ENCODE results near the gene IDH1. TPM values are rescaled to one million over a fixed set of nuclear protein-coding genes. Genes with fewer than 3 reads are reported as not detected.

Gene IDH1
- total and polyA plus RNA-seq, 2 of the 13 experiments (the other 11 are each of a cell fraction or from before 2014, with no cell fraction given), result 312 to 1,077 TPM

- TF ChIP-seq PATZ1 (CRISPR knock-in tag; IDR thresholded peaks at IDR 0.05), result no peak
- TF ChIP-seq, protein P1, sequence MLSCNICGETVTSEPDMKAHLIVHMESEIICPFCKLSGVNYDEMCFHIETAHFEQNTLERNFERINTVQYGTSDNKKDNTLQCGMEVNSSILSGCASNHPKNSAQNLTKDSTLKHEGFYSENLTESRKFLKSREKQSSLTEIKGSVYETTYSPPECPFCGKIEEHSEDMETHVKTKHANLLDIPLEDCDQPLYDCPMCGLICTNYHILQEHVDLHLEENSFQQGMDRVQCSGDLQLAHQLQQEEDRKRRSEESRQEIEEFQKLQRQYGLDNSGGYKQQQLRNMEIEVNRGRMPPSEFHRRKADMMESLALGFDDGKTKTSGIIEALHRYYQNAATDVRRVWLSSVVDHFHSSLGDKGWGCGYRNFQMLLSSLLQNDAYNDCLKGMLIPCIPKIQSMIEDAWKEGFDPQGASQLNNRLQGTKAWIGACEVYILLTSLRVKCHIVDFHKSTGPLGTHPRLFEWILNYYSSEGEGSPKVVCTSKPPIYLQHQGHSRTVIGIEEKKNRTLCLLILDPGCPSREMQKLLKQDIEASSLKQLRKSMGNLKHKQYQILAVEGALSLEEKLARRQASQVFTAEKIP (CRISPR knock-in tag; IDR thresholded peaks at IDR 0.05; ENCODE audit: borderline replicate concordance), result no peak
- TF ChIP-seq GABPA (IDR thresholded peaks at IDR 0.05; ENCODE audit: low read depth, low read length), result no peak
- TF ChIP-seq GABPA (CRISPR knock-in tag; IDR thresholded peaks at IDR 0.05; ENCODE audit: low read depth), result no peak
- no peak for TF ChIP-seq FIP1L1 (IDR thresholded peaks at IDR 0.05; ENCODE audit: borderline replicate concordance, insufficient read depth, low read depth, low read length)
These were observed 59.3 kb downstream of the IDH1 start (continued) for GRCh38 chr2:208195531-208195930.

- Histone ChIP-seq H3K79me2 (ENCODE audit: insufficient read depth, low read length) (no peaks in the 10 kb centered on the region), H4K20me1 (ENCODE audit: insufficient read depth, low read length) (no peaks in the 10 kb centered on the region), H3K27ac (ENCODE audit: extremely low read length, insufficient read depth, low read length) (no peak overlapping the region), H3K4me3 (replicated peaks in 1 of 3; ENCODE audit: insufficient read depth in 1 of 3, low read depth in 2 of 3, low read length in 3 of 3) (no peak overlapping the region), H3K27me3 (ENCODE audit: control insufficient read depth in 1 of 2, insufficient read depth in 2 of 2, low read length in 2 of 2) (0 out of 5 replicates have a peak, but pooled peaks cover 0 to 5% of the 10 kb centered on the region in 2 experiments), H3K36me3 (replicated peaks in 1 of 2; ENCODE audit: control insufficient read depth in 1 of 2, insufficient read depth in 2 of 2, low read length in 2 of 2) (no peaks in the 10 kb centered on the region), H3K9ac (ENCODE audit: insufficient read depth, low read depth, low read length) (no peak overlapping the region), H3K9me3 (ENCODE audit: low read length) (no peaks in the 10 kb centered on the region), H3K4me2 (ENCODE audit: low read depth, low read length) (no peak overlapping the region), H2AFZ (ENCODE audit: low read length) (no peak overlapping the region), H3K4me1 (ENCODE audit: insufficient read depth, low read length) (no peaks in the 10 kb centered on the region)
- 46% methylated on average over 8 of the region's 8 CpGs for WGBS (ENCODE audit: low lambda C conversion rate)
- ChIA-PET CTCF (ENCODE audit: low intra/inter-chr PET ratio, low total read pairs) (no interaction called here), POLR2A (no interaction called here)
- DNase-seq (ENCODE audit: low spot score), result no peak
- BruUV-seq (replicated peaks), result no TSS peak
- intact Hi-C loops (cut with micrococcal nuclease; ENCODE audit: unreplicated experiment) (no loop called here), in situ Hi-C loops (cut with HindIII; ENCODE audit: extremely low pct_ligation_motif_present, low pct_unique_long_range_greater_than_20kb) (no loop called here)
- FAIRE-seq, result no peak
- ATAC-seq, result no peak
- TF ChIP-seq RXRA (CRISPR knock-in tag; IDR thresholded peaks at IDR 0.05) (no peak), GATAD1 (CRISPR knock-in tag; IDR thresholded peaks at IDR 0.05) (no peak), GATAD2A (CRISPR knock-in tag; IDR thresholded peaks at IDR 0.05) (no peak), ZMYM3 (CRISPR knock-in tag; IDR thresholded peaks at IDR 0.05) (no peak), ZSCAN5A (CRISPR knock-in tag; IDR thresholded peaks at IDR 0.05; ENCODE audit: borderline replicate concordance) (no peak), JUND (CRISPR knock-in tag; IDR thresholded peaks at IDR 0.05) (no peak), IKZF1 (IDR thresholded peaks at IDR 0.05) (no peak), ZMAT5 (CRISPR knock-in tag; IDR thresholded peaks at IDR 0.05; ENCODE audit: borderline replicate concordance, low read depth) (no peak), TBX2 (CRISPR knock-in tag; IDR thresholded peaks at IDR 0.05; ENCODE audit: borderline replicate concordance) (no peak)
- TF ChIP-seq, protein P2, sequence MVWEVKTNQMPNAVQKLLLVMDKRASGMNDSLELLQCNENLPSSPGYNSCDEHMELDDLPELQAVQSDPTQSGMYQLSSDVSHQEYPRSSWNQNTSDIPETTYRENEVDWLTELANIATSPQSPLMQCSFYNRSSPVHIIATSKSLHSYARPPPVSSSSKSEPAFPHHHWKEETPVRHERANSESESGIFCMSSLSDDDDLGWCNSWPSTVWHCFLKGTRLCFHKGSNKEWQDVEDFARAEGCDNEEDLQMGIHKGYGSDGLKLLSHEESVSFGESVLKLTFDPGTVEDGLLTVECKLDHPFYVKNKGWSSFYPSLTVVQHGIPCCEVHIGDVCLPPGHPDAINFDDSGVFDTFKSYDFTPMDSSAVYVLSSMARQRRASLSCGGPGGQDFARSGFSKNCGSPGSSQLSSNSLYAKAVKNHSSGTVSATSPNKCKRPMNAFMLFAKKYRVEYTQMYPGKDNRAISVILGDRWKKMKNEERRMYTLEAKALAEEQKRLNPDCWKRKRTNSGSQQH (CRISPR knock-in tag; IDR thresholded peaks at IDR 0.05; ENCODE audit: low read depth), result no peak
These were observed 62.1 kb downstream of the IDH1 start for GRCh38 chr2:208192611-208193236.
